ENCODE data around the gene TPTE2.

TPTE2 gene

DNA sequence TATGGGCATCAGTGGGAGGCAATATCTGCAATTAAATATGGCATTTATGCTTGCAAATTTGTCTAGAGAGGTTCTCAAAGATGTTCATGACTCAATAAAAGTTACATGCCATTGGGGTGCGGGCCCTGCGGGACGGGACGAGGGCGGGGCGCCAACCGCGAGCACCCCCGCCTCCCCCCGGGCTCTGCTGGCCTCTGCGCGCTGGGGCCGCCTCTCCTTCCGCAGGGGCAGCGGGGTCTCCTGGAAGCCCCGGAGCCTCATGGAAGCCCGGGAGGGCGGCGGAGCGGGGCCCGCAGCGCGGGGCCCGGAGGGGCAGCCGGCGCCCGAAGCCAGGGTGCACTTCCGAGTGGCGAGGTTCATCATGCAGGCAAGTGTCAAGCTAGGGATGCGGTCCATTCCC lies 179.2 kb downstream of the TPTE2 start:
- no peak for TF ChIP-seq EZH2 (IDR thresholded peaks at IDR 0.05; ENCODE audit: borderline replicate concordance, low read length)
- TF ChIP-seq, protein P1, sequence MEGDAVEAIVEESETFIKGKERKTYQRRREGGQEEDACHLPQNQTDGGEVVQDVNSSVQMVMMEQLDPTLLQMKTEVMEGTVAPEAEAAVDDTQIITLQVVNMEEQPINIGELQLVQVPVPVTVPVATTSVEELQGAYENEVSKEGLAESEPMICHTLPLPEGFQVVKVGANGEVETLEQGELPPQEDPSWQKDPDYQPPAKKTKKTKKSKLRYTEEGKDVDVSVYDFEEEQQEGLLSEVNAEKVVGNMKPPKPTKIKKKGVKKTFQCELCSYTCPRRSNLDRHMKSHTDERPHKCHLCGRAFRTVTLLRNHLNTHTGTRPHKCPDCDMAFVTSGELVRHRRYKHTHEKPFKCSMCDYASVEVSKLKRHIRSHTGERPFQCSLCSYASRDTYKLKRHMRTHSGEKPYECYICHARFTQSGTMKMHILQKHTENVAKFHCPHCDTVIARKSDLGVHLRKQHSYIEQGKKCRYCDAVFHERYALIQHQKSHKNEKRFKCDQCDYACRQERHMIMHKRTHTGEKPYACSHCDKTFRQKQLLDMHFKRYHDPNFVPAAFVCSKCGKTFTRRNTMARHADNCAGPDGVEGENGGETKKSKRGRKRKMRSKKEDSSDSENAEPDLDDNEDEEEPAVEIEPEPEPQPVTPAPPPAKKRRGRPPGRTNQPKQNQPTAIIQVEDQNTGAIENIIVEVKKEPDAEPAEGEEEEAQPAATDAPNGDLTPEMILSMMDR (IDR thresholded peaks at IDR 0.05; ENCODE audit: low read length) = no peak
- Histone ChIP-seq H3K4me2 (ENCODE audit: low read length) (no peak overlapping the region), H3K9me2 (ENCODE audit: low read depth, low read length) (no peaks in the 10 kb centered on the region), H3K9me3 (ENCODE audit: low read length) (no peaks in the 10 kb centered on the region), H3K27ac (ENCODE audit: low read depth, low read length, poor library complexity, severe bottlenecking) (no peak overlapping the region), H3K79me2 (ENCODE audit: insufficient read depth, low read length) (no peaks in the 10 kb centered on the region), H3K36me3 (ENCODE audit: insufficient read depth, low read length) (no peaks in the 10 kb centered on the region), H4K20me1 (ENCODE audit: insufficient read depth, low read length) (no peaks in the 10 kb centered on the region), H3K9ac (ENCODE audit: low read length) (no peak overlapping the region), H3K4me1 (ENCODE audit: insufficient read depth, low read length, severe bottlenecking) (no peaks in the 10 kb centered on the region), H3F3A (ENCODE audit: insufficient read depth, low read length) (no peaks in the 10 kb centered on the region), H3K4me3 (ENCODE audit: low read depth, low read length, poor library complexity, severe bottlenecking) (no peak overlapping the region), H3K27me3 (ENCODE audit: insufficient read depth, low read length) (no peaks in the 10 kb centered on the region), H2AFZ (ENCODE audit: low read length) (no peak overlapping the region)

Data from OCI-LY1 (cell line).